ENCODE measurements around the gene INPP5D.

The INPP5D gene

GRCh38 chr2:233209533-233210171, 149.5 kb downstream of the INPP5D start:
- DNase-seq (ENCODE audit: low read depth in 2 of 2) = no peak

GRCh38 chr2:233210281-233210680, 150.1 kb downstream of the INPP5D start:
- no peak for DNase-seq (ENCODE audit: low read depth in 2 of 2)

GRCh38 chr2:233210843-233211547, 150.9 kb downstream of the INPP5D start:
- no peak for DNase-seq (ENCODE audit: low read depth in 2 of 2)

DNA sequence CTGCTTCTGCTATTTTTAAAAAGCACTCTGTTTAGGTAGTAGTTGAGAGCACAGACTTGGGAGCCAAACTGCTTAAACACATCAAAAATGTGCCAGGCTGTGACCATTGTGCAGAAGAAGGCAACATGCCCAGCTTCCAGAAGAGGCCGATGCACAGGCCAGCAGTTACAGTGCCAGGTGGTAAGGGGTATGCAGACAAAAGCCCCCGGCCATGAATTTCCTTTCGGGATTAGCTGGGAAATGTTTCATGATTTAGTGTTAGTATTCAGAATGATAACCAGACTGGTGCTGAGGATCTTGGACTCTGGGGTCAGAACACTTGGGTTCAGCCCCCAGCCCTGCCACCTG, 151.4 kb downstream of the INPP5D start:
- DNase-seq (ENCODE audit: low read depth in 2 of 2) = no peak

GRCh38 chr2:233213011-233213410, 152.9 kb downstream of the INPP5D start:
- DNase-seq (ENCODE audit: low read depth in 2 of 2) = no peak

GRCh38 chr2:233213975-233214374, 153.8 kb downstream of the INPP5D start:
- DNase-seq (ENCODE audit: low read depth in 2 of 2) = no peak

DNA sequence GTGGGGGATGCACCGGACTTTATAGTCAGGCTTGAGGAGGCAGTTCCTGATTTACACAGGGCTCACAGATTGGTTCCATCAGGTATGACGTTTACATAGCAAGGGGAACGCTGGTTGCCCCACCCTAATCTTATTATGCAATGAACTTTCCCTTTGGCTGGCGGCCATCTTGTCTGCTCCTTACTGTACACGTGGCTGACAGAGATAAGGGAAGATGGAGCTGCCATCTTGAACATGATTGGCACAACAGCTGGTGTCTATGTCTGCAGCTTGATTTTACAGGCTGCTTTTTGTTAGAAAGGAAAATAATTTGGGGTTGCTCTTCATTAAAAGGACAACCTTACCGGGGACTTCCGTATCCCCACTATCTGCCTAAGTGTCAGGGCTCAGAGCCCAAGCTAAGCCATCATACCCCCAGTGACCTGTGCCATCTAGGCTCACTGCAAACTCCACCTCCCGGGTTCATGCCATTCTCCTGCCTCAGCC, 157.8 kb downstream of the INPP5D start:
- no peak for DNase-seq (ENCODE audit: low read depth in 2 of 2)

- DNase-seq (ENCODE audit: low read depth in 2 of 2) = no peak
Observed at GRCh38 chr2:233218836-233219235, 158.7 kb downstream of the INPP5D start.

- no peak for DNase-seq (ENCODE audit: low read depth in 2 of 2)
Observed at GRCh38 chr2:233219848-233220247, 159.7 kb downstream of the INPP5D start.

DNA sequence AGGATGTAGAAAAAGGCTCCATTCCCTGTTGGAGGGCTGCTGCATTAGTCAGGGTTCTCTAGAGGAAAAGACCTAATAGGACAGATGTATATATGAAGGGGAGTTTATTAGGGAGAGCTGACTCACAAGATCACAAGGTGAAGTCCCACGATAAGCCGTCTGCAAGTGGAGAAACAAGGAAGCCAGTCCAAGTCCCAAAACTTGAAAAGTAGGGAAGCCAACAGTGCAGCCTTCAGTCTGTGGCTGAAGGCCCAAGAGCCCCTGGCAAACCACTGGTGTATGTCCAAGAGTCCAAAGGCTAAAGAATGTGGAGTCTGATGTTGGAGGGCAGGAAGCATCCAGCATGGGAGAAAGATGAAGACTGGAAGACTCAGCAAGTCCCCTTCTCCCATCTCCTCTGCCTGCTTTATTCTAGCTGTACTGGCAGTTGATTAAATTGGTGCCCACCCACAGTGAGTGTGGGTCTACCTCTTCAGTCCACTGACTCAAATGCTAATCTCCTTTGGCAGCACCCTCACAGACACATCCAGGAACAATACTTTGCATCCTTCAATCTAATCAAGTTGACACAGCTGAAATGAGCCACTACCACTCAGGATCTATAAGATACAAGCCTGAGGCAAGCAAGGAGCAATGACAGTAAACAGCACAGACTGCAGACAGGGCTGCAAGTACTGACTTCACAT, 161.4 kb downstream of the INPP5D start:
- no peak for DNase-seq (ENCODE audit: low read depth in 2 of 2)

- DNase-seq (ENCODE audit: low read depth in 2 of 2) = no peak
Observed at GRCh38 chr2:233223059-233223894, 163.1 kb downstream of the INPP5D start.

GRCh38 chr2:233225230-233226068, 165.3 kb downstream of the INPP5D start:
- DNase-seq (ENCODE audit: low read depth in 2 of 2) = no peak

DNA sequence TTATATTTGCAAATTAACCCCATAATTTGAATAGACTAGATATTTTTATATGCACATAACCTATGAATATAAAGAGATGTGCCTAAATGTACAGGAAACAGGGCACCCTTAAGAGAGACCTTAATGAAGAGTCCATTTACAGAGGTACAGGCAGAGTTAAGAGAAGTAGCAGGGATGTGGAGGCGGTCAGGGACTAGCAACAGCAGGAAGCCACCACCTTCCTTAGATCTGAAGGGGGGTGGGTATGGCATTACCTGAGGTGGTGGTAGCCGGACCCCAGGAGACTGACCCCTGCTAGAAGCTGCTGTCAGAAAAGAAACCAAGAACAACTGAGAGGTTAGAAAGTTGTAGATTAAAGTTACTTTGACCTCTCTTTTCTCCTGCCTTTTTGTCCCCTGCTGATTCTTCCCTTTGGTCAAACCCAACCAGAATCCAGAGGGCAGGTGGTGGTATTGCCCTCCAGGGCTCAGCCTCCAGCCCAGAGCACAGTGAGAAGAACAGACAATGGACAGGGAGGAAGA, 166.4 kb downstream of the INPP5D start:
- DNase-seq (ENCODE audit: low read depth in 2 of 2) = no peak

- no peak for DNase-seq (ENCODE audit: low read depth in 2 of 2)
Observed at GRCh38 chr2:233227346-233227978, 167.3 kb downstream of the INPP5D start.

DNA sequence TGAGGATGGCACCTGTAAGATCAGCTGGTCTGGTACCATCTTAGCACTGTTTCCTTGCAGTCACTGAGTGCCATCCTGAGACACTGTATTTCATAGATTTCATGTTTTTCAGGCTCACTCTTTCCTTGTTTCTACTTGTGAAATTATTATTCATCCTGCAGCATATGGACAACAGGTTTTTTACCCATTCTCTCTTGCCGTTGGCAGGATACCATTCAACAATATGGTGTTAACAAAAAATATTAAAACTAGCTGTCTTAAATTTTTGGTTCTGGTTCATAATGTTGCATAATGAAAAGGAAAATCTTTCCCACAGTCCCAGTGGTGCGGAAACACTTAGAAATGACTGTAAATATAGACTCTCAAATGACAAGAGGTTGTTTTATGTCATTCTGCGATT, 168.2 kb downstream of the INPP5D start:
- DNase-seq (ENCODE audit: low read depth in 2 of 2) = no peak

DNA sequence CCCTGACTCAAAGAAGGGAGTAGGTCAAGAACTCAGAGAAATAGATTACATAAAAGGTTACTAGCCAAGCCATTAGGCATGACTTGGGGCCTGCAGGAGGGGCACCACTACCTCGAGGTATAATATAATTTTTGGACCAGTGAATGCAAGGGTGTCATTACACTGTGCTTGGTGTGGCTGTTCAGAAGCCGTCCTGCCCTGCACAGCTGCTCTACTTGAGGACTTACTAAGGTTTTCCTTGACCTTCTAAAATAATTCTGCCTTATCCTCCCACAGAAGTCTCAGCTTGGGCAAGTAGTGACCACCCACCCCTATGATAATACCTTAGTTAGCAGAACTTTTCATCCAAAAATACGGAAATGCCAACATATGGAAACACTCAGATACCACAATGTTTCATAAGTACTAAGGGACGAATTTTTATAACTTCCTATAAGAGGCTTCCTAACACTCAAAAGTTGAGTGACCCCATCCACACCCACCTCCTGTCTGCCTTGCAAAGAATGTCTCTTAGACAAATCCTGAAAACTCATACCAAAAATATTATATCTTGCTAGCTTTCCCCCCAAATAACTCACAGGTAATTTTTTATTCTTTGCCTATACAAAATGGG, 173.6 kb downstream of the INPP5D start:
- DNase-seq (ENCODE audit: low read depth in 2 of 2) = no peak

DNA sequence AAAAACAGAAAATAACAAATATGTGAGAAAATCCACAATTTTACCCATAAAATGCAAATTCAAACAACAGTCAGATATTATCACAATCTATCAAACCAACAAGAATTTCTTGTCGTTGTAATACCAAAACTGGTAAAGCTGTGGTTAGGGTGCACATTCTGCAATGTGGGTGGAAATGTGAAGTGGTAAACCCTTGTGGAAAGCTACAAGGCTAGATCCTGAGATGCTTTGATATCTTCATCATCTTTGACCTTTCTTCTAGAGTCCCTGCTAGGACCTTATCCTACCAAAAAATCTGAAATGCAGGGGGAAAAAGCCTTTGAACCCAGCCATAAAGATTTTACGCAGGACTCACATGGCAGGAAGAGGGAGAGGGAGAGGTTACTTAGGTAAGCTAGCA, 174.1 kb downstream of the INPP5D start:
- DNase-seq (ENCODE audit: low read depth in 2 of 2) = no peak

DNA sequence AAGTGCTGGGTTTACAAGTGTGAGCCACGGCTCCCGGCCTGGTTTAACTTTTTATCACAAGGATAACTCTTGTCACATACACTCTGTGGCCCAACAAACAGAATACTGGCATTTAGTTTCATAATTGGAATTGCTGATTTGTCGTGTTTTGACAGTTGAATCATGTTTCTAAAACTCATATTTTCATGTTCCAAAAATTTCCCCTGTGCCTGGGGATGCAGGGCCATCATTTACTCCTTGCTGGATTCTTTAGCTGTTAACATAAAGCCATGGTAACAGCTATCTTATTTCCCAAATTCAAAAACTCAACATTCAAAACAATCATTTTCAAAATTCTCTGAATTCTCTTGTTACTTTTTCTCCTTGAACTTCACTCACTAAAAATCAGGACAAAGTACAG, 174.9 kb downstream of the INPP5D start:
- DNase-seq (ENCODE audit: low read depth in 2 of 2) = no peak

DNA sequence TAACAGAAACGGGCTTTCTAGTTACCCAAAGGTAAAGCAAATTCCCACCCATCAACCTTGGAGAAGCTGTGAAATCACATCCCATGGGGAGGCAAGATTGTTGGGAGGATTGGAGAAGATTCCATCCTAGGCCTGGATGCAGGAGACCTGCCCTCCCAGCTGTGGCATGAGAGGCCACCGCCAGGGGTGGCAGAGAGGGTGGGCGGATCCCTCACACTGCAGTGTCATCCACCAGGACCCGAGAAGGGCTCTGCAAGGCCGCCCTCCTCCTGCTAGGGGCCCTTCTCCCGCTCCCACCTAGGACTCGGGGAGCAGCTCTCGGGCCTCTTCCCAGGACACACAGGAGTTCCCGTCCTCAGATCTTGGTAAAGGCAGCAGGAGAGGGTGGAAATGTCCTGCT, 175.8 kb downstream of the INPP5D start:
- no peak for DNase-seq (ENCODE audit: low read depth in 2 of 2)
